H9 (cell line): ENCODE data around the gene RRP12. TPM values are rescaled to one million over a fixed set of nuclear protein-coding genes. Genes with fewer than 3 reads are reported as not detected.

Experiments used
- DNase-seq: peaks from one replicate; pipeline ENCODE4 v3.0.0-alpha.2; 2017
- H2AFZ ChIP-seq: one replicate; pipeline ENCODE4 v1.6.1; 2013; ENCODE audit warnings: mild to moderate bottlenecking, low read length, control low read depth, moderate library complexity
- H2AK5ac ChIP-seq: 2 replicates; pipeline ENCODE4 v1.6.1; 2013; ENCODE audit warnings: low read length, control low read depth, mixed read lengths; ENCODE audit not compliant: insufficient read length
- H2BK120ac ChIP-seq: one replicate; pipeline ENCODE4 v1.6.1; 2013; ENCODE audit warnings: low read depth, mild to moderate bottlenecking, low read length, control low read depth, inconsistent platforms; ENCODE audit not compliant: poor library complexity, severe bottlenecking
- H2BK12ac ChIP-seq: 2 replicates; pipeline ENCODE4 v1.6.1; 2013; ENCODE audit warnings: low read length, control low read depth, mixed read lengths, low read depth; ENCODE audit not compliant: insufficient read length
- H2BK15ac ChIP-seq: 2 replicates; pipeline ENCODE4 v1.6.1; 2013; ENCODE audit warnings: low read depth, low read length, control low read depth
- H2BK20ac ChIP-seq: one replicate; pipeline ENCODE4 v1.6.1; 2013; ENCODE audit warnings: low read depth, mild to moderate bottlenecking, low read length, control low read depth, inconsistent platforms; ENCODE audit not compliant: poor library complexity, severe bottlenecking
- H2BK5ac ChIP-seq: 2 replicates; pipeline ENCODE4 v1.6.1; 2013; ENCODE audit warnings: low read length, control low read depth, mixed read lengths; ENCODE audit not compliant: insufficient read length
- H3K14ac ChIP-seq: 2 replicates; pipeline ENCODE4 v1.6.1; 2013; ENCODE audit warnings: low read length, control low read depth; ENCODE audit not compliant: insufficient read depth
- H3K18ac ChIP-seq: 2 replicates; pipeline ENCODE4 v1.6.1; 2013; ENCODE audit warnings: low read depth, mild to moderate bottlenecking, mixed read lengths, low read length, control low read depth; ENCODE audit not compliant: insufficient read length
- H3K23ac ChIP-seq: 2 replicates; pipeline ENCODE4 v1.6.1; 2013; ENCODE audit warnings: low read length, control low read depth, mixed read lengths, low read depth; ENCODE audit not compliant: insufficient read length
- H3K23me2 ChIP-seq: 2 replicates; pipeline ENCODE4 v1.6.1; 2013; ENCODE audit warnings: low read depth, mild to moderate bottlenecking, mixed read lengths, low read length, control low read depth; ENCODE audit not compliant: insufficient read length, poor library complexity, severe bottlenecking
- H3K27ac ChIP-seq: 2 replicates; pipeline ENCODE4 v1.5.1; 2013; ENCODE audit warnings: low read length, control low read depth, mixed read lengths, low read depth; ENCODE audit not compliant: insufficient read length
- H3K27me3 ChIP-seq: 2 replicates; pipeline ENCODE4 v1.6.1; 2013; ENCODE audit warnings: low read length, control low read depth, inconsistent platforms; ENCODE audit not compliant: insufficient read depth
- H3K4ac ChIP-seq: 2 replicates; pipeline ENCODE4 v1.6.1; 2013; ENCODE audit warnings: low read depth, mild to moderate bottlenecking, control low read depth, inconsistent platforms, low read length, moderate library complexity
- H3K4me1 ChIP-seq: 2 replicates; pipeline ENCODE4 v1.6.1; 2013; ENCODE audit warnings: low read length, control low read depth, inconsistent platforms; ENCODE audit not compliant: insufficient read depth
- H3K4me2 ChIP-seq: 2 replicates; pipeline ENCODE4 v1.6.1; 2013; ENCODE audit warnings: low read length, control low read depth, mixed read lengths; ENCODE audit not compliant: insufficient read length, insufficient read depth
- H3K56ac ChIP-seq: 2 replicates; pipeline ENCODE4 v1.6.1; 2013; ENCODE audit warnings: low read depth, mild to moderate bottlenecking, mixed read lengths, low read length, control low read depth; ENCODE audit not compliant: insufficient read length
- H3K79me1 ChIP-seq: 2 replicates; pipeline ENCODE4 v1.6.1; 2013; ENCODE audit warnings: low read depth, mild to moderate bottlenecking, moderate library complexity, low read length, control low read depth, inconsistent platforms; ENCODE audit not compliant: insufficient read depth, poor library complexity, severe bottlenecking
- H3K79me2 ChIP-seq: 2 replicates; pipeline ENCODE4 v1.6.1; 2013; ENCODE audit warnings: low read length, control low read depth, inconsistent platforms; ENCODE audit not compliant: insufficient read depth
- H3K9ac ChIP-seq: 2 replicates; pipeline ENCODE4 v1.6.1; 2013; ENCODE audit warnings: low read length, control low read depth, mixed read lengths; ENCODE audit not compliant: insufficient read length; ENCODE audit errors: extremely low read depth
- H3K9me3 ChIP-seq: one replicate; pipeline ENCODE4 v1.6.1; 2013; ENCODE audit warnings: low read depth, low read length, inconsistent platforms; ENCODE audit not compliant: control insufficient read depth
- H3T11ph ChIP-seq: one replicate; pipeline ENCODE4 v1.6.1; 2013; ENCODE audit warnings: mild to moderate bottlenecking, low read length, control low read depth, inconsistent platforms
- H4K20me1 ChIP-seq: one replicate; pipeline ENCODE4 v1.6.1; 2013; ENCODE audit not compliant: control insufficient read depth, insufficient read length, insufficient read depth
- H4K5ac ChIP-seq: 2 replicates; pipeline ENCODE4 v1.6.1; 2013; ENCODE audit warnings: low read depth, mild to moderate bottlenecking, mixed read lengths, low read length, control low read depth; ENCODE audit not compliant: insufficient read length
- H4K8ac ChIP-seq: replicated peaks from 2 replicates; pipeline ENCODE4 v1.6.1; 2013; ENCODE audit warnings: low read length, control low read depth, mixed read lengths, low read depth; ENCODE audit not compliant: insufficient read length
- H4K91ac ChIP-seq: 2 replicates; pipeline ENCODE4 v1.6.1; 2013; ENCODE audit warnings: low read depth, mild to moderate bottlenecking, moderate library complexity, mixed read lengths, low read length, control low read depth; ENCODE audit not compliant: insufficient read length
- H3K27ac Mint-ChIP-seq, 3 experiments: 2 replicates in 2 of 3; 3 replicates in 1 of 3; pipeline ENCODE4 v1.8.0; 2020 to 2021; ENCODE audit warnings: mixed read lengths in 3 of 3, mild to moderate bottlenecking in 1 of 3, moderate library complexity in 1 of 3
- H3K27me3 Mint-ChIP-seq: 2 replicates; pipeline ENCODE4 v1.8.0; 2021; ENCODE audit warnings: low read depth, mild to moderate bottlenecking, moderate library complexity, mixed read lengths
- H3K36me3 Mint-ChIP-seq, 3 experiments: 2 replicates in 2 of 3; 3 replicates in 1 of 3; pipeline ENCODE4 v1.8.0; 2020 to 2021; ENCODE audit warnings: low read depth in 3 of 3, mixed read lengths in 3 of 3; ENCODE audit not compliant: insufficient read depth in 1 of 3
- H3K4me1 Mint-ChIP-seq, 2 experiments: 2 replicates each; pipeline ENCODE4 v1.8.0; 2020; ENCODE audit warnings: mixed read lengths in 2 of 2
- H3K4me3 Mint-ChIP-seq, 2 experiments: 2 replicates in 1 of 2; 3 replicates in 1 of 2; pipeline ENCODE4 v1.8.0; 2020 to 2021; ENCODE audit warnings: mild to moderate bottlenecking in 2 of 2, mixed read lengths in 2 of 2, moderate library complexity in 1 of 2
- H3K9me3 Mint-ChIP-seq, 2 experiments: 2 replicates in 1 of 2; 3 replicates in 1 of 2; pipeline ENCODE4 v1.8.0; 2020; ENCODE audit warnings: mild to moderate bottlenecking in 2 of 2, mixed read lengths in 2 of 2, moderate library complexity in 1 of 2
- CTCF ChIP-seq: fragments of 200-600 bp; sonication (generic); conservative IDR thresholded peaks from 3 replicates; pipeline ENCODE4 v1.8.0; 2021; ENCODE audit warnings: antibody characterized with exemption, mild to moderate bottlenecking
- WGBS: extraction: QIAGEN DNeasy Blood & Tissue Kit; methylation state at CpG from one replicate; pipeline ENCODE4 v1.1.7; 2013; ENCODE audit warnings: missing lambda C conversion rate, low lambda C conversion rate, mixed read lengths; ENCODE audit not compliant: insufficient read length; ENCODE audit errors: extremely low coverage; 5-methylcytosine and 5-hydroxymethylcytosine counted together
- total RNA-seq: library from RNA; stranded (reverse); gene quantifications from 2 replicates; pipeline ENCODE4 v1.2.1, GENCODE V29; 2021

Gene RRP12
- total RNA-seq, 1 experiment from 2014 or later: 71.6 TPM

GRCh38 chr10:97435211-97435610 lies 34.1 kb upstream of the RRP12 start:
- H4K91ac ChIP-seq: no peak overlapping the region
- H3K23me2 ChIP-seq: no peaks in the 10 kb centered on the region
- H3K23ac ChIP-seq: no peak overlapping the region
- no peak overlapping the region for H3T11ph ChIP-seq
- H3K27ac Mint-ChIP-seq: peak overlapping the region in 1 of 3 experiments; percentile 9; a peak in 1 of 7 replicates
- H3K79me1 ChIP-seq: no peaks in the 10 kb centered on the region
- H3K14ac ChIP-seq: no peak overlapping the region
- H3K27me3 Mint-ChIP-seq: no peaks in the 10 kb centered on the region; the same call in 1 of the 2 replicates
- no peak for DNase-seq
- H2BK20ac ChIP-seq: no peak overlapping the region
- H3K27ac ChIP-seq: no peak overlapping the region
- no peak overlapping the region for H2BK12ac ChIP-seq
- H3K4me1 ChIP-seq: no peaks in the 10 kb centered on the region
- H3K4ac ChIP-seq: no peak overlapping the region
- H2AK5ac ChIP-seq: no peak overlapping the region
- no peak overlapping the region for H2AFZ ChIP-seq
- H3K27me3 ChIP-seq: no peaks in the 10 kb centered on the region
- TF ChIP-seq CTCF: no peak
- H3K79me2 ChIP-seq: no peaks in the 10 kb centered on the region
- no peak overlapping the region for H2BK5ac ChIP-seq
- no peak overlapping the region for H3K18ac ChIP-seq
- H4K8ac ChIP-seq: no peak overlapping the region
- peaks cover 28 to 80% (median 67%) of the 10 kb centered on the region in 3 experiments for H3K36me3 Mint-ChIP-seq
- H3K4me2 ChIP-seq: no peak overlapping the region
- no peak overlapping the region for H2BK15ac ChIP-seq
- no peaks in the 10 kb centered on the region for H3K9me3 Mint-ChIP-seq
- H4K5ac ChIP-seq: no peak overlapping the region
- no peaks in the 10 kb centered on the region for H3K4me1 Mint-ChIP-seq
- no peak overlapping the region for H3K4me3 Mint-ChIP-seq
- H3K56ac ChIP-seq: no peak overlapping the region
- H4K20me1 ChIP-seq: no peaks in the 10 kb centered on the region
- no peaks in the 10 kb centered on the region for H3K9me3 ChIP-seq
- no peak overlapping the region for H2BK120ac ChIP-seq
- H3K9ac ChIP-seq: no peak overlapping the region
- no CpG with 5 or more reads among the region's 6 CpGs for WGBS
